ENCODE results near the gene APOB.

- TF ChIP-seq CTCF (IDR thresholded peaks at IDR 0.05; ENCODE audit: low read length) (no peak), EZH2 (IDR thresholded peaks at IDR 0.05; ENCODE audit: borderline replicate concordance, low read length) (no peak)
Measured at GRCh38 chr2:21011876-21012556, 31.9 kb downstream of the APOB start.

Measured in OCI-LY1 (cell line).